NCI-H526 (cell line): Measurements from ENCODE around the gene RANBP6.
A peak's percentile ranks its signal among the peaks of the same experiment; 100 is the strongest.
"Not testable (repeated sequence)": the region's sequence is repeated elsewhere in the genome, so short reads cannot be mapped to it uniquely, and the experiment has no call there.

Source experiments
- DNase-seq, 2 experiments: peaks; one replicate each; lab custom pipeline; 2025; lab: John Stamatoyannopoulos, UW

RANBP6 gene

DNA sequence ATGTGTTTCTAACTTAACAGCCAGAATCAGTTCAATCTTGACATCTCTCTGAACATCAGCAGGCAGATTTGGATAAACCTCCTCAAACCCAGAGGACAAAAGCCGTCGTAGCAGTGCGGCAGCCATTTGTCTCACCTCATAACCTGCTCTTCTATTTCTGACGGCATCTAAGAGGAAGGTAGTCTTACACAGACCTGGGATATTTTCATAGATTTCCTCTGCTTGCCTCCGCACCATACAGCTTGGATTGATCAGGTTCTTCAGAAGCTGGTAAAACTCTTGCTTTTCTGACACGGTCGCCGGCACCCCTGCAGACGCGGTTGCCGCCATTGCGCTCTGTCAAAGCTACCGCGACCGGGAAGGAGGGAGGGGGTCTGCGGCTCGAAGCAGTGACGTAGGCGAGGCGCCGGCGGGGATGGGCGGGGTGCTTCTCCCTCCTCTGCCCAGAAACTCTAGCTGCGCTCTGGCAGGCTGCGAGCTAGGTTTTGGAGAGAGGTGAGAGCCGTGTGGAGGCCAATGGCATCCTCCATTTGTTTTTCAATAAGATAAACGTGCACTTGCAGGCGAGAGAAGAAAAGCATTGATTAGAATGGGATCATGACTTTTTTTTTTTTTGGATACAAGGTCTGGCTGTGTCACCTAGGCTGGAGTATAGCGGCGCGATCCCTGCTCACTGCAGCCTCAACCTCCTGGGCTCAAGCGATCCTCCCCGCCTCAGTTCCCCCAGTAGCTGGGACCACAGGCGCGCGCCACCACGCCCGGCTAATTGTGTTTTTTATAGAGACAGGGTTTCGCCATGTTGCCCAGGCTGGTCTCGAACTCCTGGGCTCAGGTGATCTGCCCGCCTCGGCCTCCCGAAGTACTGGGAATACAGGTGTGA, at the start of gene RANBP6:
TSS of gene RANBP6 (minus strand) at position 347 of the 880 bp plus-strand sequence. CDS start at position 330, 17 bp downstream.
- peak; percentile 75 to 92 for DNase-seq

DNA sequence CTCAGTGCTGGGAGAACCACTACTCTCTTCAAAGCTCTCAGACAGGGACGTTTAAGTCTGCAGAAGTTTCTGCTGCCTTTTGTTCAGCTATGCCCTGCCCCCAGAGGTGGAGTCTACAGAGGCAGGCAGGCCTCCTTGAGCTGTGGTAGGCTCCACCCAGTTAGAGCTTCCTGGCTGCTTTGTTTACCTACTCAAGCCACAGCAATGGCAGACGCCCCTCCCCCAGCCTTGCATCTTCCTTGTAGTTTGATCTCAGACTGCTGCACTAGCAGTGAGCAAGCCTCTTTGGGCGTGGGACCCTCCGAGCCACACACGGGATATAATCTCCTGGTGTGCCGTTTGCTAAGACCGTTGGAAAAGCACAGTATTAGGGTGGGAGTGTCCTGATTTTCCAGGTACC, 47.7 kb upstream of the RANBP6 start:
- DNase-seq = not testable (repeated sequence)

DNA sequence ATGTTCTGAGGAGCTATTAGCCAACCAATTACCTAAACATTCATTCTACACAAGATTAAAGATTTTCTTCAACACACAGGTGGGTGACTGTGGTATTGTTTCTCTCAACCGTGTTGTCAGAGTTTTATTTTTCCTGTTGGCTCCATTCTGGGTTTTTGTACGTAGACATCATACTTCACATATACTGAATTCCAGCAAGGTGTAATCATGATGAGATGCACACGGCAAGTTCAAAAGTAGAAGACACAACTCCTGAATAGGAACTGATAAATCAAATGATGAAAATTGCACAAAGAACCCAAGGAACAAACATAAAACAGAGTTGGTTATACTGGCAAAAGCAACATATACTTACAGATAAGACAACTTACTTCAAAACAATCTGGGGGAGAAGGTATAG, 40.2 kb upstream of the RANBP6 start:
- DNase-seq = no peak

DNA sequence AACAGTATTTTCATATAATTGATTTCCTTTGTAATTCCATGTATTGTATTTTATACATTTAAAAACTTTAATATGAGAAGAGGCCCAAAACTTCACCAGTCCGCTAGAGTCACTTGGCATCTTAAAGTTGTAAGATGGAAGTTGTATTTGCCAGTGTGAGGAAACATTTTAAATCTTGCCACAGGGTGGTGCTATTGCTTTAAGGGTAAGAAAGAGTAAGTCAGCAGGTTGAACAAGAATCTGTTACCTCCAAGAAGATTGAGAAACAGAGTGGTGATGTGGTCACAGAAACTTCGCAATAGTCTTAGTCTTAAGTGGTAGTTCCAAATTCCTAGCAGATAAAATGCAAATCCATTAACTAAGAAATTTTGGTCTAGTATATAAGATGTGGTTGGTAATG, 39.8 kb upstream of the RANBP6 start:
- DNase-seq = peak; percentile 64 to 71

DNA sequence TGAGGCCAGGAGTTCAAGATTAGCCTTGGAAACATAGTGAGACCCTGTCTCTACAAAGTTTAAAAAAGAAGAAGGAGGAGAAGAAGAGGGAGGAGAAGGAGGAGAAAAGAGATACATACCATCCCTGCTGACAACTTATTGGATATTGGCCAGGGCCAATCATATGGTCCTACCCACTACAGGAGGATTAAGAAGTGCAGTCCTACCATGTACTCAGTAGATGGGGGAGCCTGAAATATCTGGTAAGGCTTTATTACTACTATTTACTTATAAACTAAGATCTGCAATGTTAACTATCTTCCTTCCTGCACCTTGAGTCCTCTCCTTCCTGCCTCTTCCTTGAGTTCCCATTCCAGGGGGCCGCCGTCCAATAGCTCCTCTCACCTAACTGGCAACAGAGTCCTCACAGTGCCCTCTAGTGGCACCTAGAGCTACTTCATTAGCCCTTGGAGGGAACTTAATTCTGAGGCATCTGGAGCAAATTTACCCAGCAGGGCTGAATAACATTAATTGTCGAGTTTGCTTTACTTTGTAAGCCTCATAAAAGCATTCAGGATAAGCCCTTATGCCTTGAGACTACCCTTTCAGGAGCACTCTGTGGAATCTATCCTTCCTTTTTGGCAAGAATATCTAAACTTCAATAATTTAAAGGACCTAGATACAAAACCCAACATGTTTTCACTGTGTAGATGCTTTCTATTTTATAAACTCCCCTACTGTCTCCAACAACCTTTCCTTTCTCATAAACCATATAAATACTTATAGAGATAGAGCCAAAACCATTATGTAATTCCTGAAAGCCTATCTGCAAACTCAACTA, 39.1 kb upstream of the RANBP6 start:
- peak; percentile 64 to 82 for DNase-seq

DNA sequence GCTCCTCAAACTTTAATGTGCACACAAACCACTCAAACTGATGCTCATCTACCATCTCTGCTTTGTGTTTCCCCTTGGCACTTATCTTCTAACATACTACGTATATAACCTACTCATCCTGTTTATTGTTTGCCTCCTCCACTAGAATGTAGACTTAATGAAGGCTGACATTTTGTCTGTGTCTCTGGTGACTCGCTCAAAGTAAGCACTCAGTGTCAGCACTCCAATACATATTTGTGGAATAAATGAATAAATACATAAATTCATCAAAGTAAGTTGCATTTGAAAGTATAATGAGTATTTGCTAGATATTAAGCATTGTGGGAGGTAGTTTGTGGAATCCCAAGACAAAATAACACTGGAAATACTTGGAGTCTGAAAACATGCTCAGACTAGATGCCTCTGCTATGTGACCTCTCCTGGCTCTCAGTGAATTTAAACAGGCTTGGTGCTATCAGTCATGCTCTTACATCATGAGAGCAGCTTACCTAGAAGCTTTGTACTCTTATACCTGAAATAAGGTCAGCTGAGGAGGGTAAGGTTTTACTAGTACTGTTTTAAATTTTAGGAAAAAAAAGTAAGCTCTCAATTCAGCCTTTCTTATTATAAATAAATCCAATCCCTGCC, 37.0 kb upstream of the RANBP6 start:
- DNase-seq = no peak

DNA sequence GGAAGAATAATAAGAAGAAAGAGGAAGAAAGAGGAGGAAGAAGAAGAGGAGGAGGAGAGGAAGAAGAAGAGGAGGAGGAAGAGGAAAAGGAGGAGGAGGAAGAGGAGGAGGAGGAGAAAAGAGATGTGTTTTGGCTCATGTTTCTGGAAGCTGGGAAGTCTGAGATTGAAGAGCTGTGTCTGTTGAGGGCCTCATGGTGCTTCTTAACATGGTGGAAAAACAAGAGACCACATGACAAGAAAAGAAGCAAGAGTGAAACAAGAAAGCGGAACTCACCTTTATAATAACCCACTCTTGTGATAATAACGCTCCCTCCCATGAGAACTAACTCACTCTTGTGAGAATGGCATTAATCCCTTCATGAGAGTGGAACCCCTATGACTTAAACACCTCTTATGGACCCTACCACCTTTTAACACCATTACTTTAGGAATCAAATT, 36.1 kb upstream of the RANBP6 start:
- DNase-seq = no peak

DNA sequence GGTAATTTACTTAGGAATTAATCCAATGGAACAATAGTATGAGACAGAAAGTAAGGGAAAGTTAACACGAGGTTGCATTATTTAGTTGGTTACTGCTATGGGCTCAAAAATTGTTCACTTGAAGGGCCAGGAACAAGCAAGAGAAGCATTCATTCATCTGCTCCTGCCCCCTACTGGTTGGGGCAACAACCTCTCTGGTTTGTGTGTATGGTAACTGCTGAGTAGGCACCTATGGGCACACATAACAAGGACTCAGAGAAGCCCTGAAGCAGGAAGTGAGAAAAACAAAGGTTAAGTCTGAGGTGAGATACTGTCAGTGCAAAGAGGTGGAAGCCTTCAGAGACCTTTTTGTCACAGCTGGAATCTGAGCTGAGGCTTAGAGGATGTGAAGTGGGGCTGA, 34.4 kb upstream of the RANBP6 start:
- peak; percentile 1 to 22 for DNase-seq

DNA sequence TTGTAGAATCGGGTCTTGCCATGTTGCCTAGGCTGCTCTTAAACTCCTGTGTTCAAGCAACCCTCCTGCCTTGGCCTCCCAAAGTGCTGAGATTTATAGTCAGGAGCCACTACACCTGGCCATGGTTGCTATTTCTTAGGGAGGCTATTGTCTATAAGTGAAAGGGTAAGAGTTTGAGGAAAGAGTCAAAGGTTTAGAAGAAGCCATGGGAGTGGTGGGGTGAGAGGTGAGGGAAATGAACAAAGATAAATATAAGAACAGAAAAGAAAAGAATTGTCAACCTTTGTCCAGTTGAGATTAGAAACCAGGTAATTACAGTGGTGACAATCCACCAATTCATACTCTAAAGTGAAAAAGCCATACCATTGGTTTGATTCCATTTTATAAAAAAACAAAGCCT, 32.6 kb upstream of the RANBP6 start:
- DNase-seq = no peak

DNA sequence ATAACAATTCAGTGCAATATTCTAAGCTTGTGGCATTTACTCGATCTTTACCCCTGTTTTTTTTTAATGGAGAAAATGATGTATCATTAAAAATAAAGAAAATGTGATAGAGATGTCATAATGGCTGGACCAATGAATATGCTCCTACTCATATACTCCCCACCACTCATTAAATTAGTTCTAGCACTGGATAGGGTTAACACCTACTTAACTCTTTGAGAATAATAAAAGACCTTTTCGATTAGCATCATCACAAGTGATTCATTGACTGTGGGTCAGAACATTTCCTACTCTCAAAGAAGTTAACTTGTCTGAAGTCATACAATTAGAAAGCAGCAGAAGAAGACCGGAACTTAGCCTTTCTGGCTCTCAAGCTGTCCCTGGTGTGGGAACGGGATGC, 31.6 kb upstream of the RANBP6 start:
- no peak for DNase-seq

DNA sequence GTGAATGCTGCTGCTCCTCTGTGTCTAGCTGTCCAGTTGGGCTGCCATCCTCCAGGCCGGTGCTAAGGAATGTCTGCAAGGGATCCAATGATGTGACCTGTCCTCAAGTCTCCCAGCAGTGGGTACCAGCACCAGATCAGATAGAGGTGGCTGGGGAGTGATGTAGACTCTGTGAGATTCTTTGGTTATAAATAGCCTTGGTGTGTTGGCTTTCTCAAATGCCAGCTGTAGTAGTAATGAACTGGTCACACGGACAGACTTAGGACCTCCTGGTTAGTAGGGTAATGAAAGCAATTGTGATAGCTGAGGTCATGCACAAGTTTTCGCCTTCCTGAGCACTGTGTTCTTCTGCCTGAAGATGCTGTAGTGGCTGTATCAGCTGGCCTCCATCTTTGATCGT, 29.9 kb upstream of the RANBP6 start:
- no peak for DNase-seq

DNA sequence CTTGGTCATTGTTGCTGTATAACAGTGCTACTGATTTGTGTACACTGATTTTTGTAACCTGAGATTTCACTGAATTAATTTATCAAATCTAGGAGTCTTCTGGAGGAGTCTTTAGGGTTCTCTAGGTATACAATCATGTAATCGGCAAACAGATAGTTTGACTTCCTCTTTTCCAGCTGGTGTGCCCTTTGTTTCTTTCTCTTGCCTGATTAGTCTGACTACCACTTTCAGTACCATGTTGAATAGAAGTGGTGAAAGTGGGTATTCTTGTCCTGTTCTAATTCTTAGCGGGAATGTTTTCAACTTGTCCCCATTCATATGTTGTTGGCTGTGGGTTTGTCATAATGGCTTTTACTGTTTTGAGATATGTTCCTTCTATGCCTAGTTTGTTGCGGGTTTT, 24.7 kb upstream of the RANBP6 start:
- no peak for DNase-seq

DNA sequence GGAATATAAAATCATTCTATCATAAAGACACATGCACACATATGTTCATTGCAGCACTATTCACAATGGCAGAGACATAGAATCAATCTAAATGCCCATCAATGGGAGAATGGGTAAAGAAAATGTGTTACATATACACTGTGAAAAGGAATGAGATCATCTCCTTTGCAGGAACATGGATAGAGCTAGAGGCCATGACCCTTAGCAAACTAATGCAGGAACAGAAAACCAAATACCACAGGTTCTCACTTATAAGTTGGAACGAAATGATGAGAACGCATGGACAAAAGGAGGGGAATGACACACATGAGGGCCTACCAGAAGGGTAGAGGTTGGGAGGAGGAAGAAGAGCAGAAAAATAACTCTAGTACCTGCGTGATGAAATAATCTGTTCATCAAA, 21.0 kb upstream of the RANBP6 start:
- no peak for DNase-seq

DNA sequence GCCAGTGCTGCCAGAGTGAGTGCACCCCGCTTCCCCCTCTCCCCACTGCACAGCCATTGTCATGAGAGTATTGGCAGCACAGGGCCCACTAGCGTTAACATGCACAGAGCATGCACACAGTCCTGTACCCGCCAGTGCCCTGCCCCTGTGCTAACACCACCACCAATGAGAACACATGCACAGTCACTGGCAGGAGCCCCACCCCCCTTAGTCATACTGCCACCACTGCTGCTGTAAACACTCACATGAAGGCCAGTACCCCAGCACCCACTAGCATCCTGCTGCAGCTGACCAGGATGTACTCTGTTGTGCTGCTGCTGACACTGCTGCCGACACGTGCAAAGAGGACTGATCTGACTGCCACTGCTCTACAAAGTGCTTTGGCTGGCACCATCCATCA, 19.5 kb upstream of the RANBP6 start:
- DNase-seq = no peak

DNA sequence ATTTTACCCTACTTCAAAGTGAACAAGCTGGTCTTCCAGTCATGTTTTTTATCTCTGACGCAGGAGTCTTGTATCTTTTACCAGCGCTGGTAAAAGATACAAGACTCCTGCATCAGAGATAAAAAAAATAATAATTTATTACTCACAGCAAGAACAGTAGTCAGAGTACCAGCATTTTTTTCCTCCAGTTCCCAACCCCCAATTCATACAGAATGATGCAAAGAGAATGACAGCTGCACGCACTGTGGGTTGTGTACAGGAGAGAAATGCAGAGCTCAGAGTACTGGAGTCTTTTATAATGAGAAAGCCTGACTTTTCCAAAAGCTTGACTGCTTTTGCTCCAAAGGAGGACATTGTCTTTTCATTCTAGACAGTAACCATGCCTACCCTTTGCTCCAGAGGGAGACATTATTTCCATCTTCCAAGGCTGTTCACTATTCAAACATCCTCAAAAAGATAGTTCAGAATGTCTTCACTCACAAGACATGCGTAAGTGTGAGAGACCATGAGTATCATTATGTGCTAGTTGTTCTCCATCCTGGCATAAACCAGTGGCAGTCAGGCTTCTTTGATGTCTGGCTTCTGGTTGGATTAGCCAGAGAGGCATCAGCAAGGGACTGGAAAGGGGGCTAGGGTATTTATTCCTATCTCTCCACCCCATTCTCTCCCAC, 14.3 kb upstream of the RANBP6 start:
- peak in 1 of 2 experiments; percentile 15 for DNase-seq

DNA sequence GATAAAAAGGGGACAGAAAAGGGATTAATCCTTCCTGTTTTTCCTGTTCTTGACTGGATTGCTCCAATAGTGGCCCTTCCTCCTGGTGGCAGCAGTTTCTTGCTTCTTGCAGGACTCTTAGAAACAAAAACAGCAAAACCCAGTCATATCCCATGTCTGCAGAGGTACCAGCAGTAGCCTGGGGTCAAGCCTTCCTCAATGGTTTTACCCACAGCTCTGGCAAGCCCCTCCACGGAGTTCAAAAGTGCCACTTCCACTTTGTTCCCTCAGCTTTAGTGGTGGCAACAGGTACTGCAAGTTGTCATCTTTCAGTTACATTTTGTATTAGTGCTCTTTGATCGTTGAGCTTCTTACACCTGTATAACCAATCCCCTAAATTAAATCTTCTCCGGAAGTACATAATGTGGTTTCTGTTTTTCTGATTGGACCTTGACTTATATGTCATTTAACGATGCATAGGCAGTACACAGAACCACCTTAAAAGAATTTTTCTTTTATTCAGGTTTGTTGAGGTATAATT, 8.7 kb upstream of the RANBP6 start:
- DNase-seq = peak; percentile 40 to 53

DNA sequence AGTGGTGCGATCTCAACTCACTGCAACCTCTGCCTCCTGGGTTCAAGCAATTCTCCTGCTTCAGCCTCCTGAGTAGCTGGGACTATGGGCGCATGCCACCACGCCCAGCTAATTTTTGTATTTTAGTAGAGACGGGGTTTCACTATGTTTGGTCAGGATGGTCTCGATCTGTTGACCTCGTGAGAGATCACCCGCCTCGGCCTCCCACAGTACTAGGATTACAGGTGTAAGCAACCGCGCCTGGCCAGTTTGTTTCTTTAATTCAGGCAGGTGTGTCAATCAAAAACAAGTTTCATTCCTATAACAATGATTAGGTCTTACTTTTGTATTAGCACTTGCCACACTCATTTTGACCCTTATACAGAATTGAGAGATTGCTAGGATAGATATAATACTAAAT, 1.6 kb upstream of the RANBP6 start:
- DNase-seq = not testable (repeated sequence)

DNA sequence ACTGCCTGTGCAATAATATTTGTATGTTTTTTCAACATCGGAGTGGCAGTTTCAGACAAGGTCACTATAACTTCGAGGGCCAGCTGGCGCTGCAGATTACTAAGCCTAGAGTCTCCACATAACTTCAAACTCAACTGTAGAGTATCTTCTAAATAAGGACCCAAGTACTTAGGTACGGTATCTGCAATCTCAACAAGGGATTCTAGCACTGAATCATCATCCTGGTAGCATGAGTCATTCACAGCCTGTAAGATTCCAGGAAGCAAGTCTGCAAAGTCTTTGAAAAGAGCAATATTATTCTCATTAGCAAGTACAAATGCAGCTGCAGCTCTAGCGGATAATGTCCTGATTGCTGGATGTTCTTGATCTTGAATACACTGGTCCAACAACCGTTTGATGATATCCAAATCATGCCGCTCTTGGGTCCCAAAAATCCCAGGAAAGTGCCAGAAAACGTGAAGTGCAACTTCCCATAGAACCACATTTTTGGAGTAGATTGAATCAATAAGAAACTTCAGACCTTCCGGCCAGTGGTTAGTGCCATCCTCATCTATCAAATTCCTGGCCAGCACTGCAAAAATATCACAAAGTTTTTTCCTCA, 654 bp downstream of the RANBP6 start:
- DNase-seq = no peak

DNA sequence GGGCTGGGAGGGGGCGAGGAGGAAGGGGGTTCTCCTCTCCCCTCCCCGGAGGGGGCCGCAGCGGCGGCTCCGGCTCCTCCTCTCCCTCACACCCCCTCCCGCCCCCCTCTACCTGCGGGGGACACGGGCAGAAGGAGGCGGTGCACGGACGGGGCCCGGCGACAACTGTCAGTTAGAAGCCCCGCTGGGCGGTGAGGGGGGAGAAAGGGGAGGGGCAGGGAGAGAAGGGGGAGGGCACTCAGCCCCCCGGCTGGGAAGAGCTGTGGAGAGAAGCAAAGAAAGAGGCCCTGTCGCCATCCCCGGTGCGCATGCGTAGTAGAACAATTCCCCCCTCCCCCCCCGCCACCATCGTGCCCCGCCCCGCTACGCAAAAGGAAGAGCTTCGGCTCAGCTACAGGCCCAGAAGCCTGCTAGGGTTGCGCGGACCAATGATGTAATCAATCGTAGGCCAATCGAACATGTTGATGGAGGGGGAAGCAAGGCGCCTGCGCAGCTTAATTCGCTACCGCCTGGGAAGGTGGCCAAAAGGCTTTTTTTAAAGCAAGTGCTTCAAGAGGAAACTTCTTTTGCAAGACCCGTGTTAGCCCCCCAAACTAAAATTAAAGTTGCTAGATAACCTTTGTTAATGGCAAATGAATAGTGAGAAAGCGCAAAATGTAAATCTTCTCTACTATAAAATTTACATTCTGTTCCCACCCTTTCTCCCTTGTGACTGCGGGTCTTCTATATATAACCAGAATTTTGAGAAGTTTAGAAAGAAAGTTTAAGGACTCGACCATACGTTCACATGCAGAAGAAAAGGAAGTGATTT, 7.0 kb downstream of the RANBP6 start:
- peak; percentile 94 to 97 for DNase-seq

DNA sequence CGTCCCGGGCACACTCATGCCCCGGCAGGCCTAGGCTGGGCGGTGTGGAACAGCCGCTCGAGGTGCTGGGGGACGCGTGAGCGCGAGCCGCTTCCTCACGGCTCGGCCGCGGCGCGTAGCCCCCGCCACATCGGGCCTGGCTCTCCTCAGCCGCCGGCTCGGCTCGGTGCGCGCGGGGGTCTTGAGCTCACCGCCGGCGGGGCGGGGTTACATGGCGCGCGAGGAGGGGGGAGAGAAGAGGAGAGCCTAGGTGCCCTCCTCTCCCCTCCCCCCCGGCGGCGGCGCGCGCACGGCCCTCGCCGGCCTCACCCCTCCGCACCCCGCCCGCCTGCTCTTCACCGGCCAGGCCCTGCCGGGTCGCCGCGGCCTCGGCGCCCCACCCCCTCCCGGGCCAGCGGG, 7.7 kb downstream of the RANBP6 start:
- peak; percentile 62 to 91 for DNase-seq
